GM10248 (cell line): ENCODE measurements around the gene PLEKHM2.

ENCODE experiments used
- CTCF ChIA-PET: fragments of 300-600 bp; sonication (Branson Sonifier 250); formaldehyde crosslinking; extraction: SDS; loops from one replicate; lab custom pipeline; 2021; ENCODE audit warnings: antibody characterized with exemption; lab: Yijun Ruan, JAX
- POLR2A ChIA-PET: fragments of 350-650 bp; sonication (Branson Sonifier 250); formaldehyde crosslinking; extraction: SDS; loops from one replicate; lab custom pipeline; 2020; ENCODE audit warnings: antibody characterized with exemption; lab: Yijun Ruan, JAX
- DNase-seq: peaks from one replicate; pipeline ENCODE4 v3.0.0; 2012; ENCODE audit errors: extremely low spot score
- CTCF ChIP-seq: IDR thresholded peaks from 2 replicates; pipeline ENCODE4 v1.5.1; 2012; ENCODE audit warnings: mild to moderate bottlenecking, low read depth; ENCODE audit errors: extremely low read depth, missing control alignments, control extremely low read depth

The PLEKHM2 gene

DNA sequence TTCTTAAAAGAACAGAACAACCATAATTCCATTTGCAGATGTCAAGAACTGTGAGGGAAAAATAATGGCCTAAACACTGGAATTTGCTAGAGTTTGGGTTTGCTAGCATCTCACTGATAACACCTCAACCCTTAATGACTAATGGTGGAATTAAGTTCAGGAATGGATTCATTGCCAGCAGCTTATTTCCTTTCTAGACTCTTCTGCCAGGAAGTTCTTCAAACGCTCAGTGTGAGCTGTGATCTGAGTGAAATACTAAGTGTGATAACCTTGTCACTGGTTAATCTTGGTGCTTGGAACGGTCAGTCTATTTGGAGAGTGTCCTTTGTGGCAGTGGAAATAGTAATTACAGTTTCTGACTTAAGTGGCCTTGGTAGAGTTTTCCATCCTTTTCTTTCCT, 21.6 kb upstream of the PLEKHM2 start:
- no peak for TF ChIP-seq CTCF
- DNase-seq = no peak
- POLR2A ChIA-PET = no interaction called here
- CTCF ChIA-PET = interaction anchor here (1.9 to 3.0 kb wide), 2 partner anchors 9 to 15 kb away, joined by 4 to 11 read pairs; no protein-coding TSS in a partner anchor

DNA sequence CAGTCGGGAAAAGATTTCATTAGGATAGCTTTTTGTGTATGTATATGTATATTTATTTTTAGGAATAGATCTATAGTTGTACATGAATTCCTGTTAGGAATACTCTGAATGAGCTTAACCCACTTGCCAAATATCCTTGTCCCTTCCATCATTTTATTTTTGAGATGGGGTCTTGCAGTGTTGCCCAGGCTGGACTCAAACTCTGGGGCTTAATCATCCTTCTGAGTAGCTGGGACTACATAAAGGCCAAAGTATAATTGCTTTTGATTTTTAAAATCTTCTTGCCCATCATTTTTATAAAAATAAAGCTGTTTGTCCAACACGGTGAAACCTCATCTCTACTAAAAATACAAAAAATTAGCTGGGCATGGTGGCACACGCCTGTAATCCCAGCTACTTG, 20.2 kb upstream of the PLEKHM2 start:
- TF ChIP-seq CTCF = no peak
- CTCF ChIA-PET = interaction anchor here (0.9 to 3.0 kb wide), 5 partner anchors 10 to 57 kb away, joined by 3 to 11 read pairs (median 3); no protein-coding TSS in a partner anchor
- POLR2A ChIA-PET = interaction anchor here (0.8 kb wide), 1 partner anchor 18 kb away, joined by 8 read pairs; no protein-coding TSS in a partner anchor
- no peak for DNase-seq

DNA sequence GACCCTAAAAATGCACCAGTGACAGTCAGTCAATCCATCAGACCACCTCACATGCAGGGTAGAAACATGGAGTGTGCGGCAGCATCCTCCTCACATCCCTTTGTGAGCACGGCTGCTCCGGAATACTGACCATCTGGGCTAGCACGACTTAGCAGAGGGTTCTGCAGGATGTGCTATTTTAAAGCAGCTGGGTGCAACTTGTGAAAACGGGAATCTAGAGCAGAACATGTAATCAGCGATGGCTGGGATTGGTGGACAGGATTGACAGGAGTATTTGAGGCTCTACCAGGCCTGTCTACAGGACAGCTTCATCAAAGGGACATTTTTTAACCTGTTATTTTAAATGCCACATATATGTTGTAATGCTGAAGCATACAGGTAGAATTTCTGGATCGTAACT, 16.8 kb upstream of the PLEKHM2 start:
- no peak for DNase-seq
- POLR2A ChIA-PET = no interaction called here
- CTCF ChIA-PET = interaction anchor here (1.1 to 1.5 kb wide), 3 partner anchors 14 to 71 kb away, joined by 3 read pairs; no protein-coding TSS in a partner anchor
- TF ChIP-seq CTCF = no peak

DNA sequence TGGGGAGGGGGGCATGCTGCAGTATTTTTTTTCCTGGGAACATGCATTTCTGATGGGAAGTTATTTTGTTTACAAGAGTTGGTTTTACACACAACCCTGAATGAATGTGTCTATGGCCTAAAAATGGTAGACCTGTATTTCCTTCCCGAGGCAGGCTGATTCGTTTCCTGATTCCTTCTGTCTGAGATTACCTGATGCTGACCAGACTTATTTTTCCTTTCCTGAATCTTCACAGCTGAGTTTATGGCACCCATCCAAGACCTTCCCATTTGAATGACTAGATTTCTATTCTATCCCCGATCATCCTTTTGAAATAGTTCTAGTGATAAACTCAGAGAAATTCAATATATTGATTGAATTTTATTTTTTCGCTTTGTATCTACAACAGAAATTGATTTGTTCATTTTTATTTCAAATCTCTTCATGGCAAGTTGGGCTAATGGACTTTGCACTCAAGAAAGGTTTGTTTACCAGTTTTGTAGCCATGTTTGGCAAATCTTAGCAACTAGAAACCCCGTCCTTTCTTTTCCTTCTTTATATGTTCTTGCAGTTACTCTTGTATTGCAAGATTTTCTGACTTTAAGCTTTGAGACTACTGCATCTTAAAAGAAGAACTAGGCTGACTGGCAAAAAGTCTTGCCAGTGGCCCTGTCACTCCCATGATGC, 15.9 kb upstream of the PLEKHM2 start:
- TF ChIP-seq CTCF = no peak
- DNase-seq = no peak
- POLR2A ChIA-PET = no interaction called here
- CTCF ChIA-PET = interaction anchor here (1.1 to 1.5 kb wide), 5 partner anchors 8 to 72 kb away, joined by 3 to 4 read pairs (median 3); no protein-coding TSS in a partner anchor

GRCh38 chr1:15669074-15669473, 15.0 kb upstream of the PLEKHM2 start:
- POLR2A ChIA-PET = no interaction called here
- TF ChIP-seq CTCF = no peak
- DNase-seq = no peak
- CTCF ChIA-PET = interaction anchor here (1.0 to 1.5 kb wide), 4 partner anchors 9 to 33 kb away, joined by 3 to 4 read pairs (median 3); no protein-coding TSS in a partner anchor

GRCh38 chr1:15669864-15670263, 14.3 kb upstream of the PLEKHM2 start:
- DNase-seq = no peak
- TF ChIP-seq CTCF = no peak
- ChIA-PET CTCF (interaction anchor here (0.8 to 1.5 kb wide), 3 partner anchors 10 to 16 kb away, joined by 3 to 4 read pairs (median 3); no protein-coding TSS in a partner anchor), POLR2A (no interaction called here)
